ENCODE results near the gene NGEF. TPM values are rescaled to one million over a fixed set of nuclear protein-coding genes. Genes with fewer than 3 reads are reported as not detected.
"Not testable (repeated sequence)": the region's sequence is repeated elsewhere in the genome, so short reads cannot be mapped to it uniquely, and the experiment has no call there.

Gene NGEF
- total and polyA plus RNA-seq, 9 donors, result 0.66 to 4.8 (median 1.9) TPM

DNA sequence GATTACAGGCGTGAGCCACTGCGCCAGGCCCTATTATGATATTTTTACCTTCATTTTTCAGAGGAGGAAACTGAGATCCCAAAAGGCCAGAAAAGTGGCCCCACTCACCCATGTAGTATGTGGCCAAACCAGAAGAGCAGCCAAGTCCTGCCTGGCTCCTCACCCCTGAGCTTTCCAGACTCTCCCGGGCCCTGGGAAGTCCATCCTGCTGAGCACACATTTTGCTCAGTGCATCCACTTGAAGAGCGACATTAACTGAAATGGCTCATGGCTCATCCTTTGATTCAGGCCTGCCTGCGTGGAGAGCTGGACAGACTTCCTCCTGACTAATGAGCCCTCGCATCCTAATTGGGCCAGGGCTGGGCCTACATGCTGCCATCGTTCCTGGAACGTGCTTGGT is 9.5 kb upstream of the NGEF start:
- Histone ChIP-seq H3K36me3 (ENCODE audit: control insufficient read depth, insufficient read depth, low read length) (no peaks in the 10 kb centered on the region), H3K27ac (ENCODE audit: low read length) (no peak overlapping the region), H3K4me3 (ENCODE audit: low read length) (no peak overlapping the region), H3K9me3 (replicated peaks; ENCODE audit: control insufficient read depth, low read depth, low read length) (no peaks in the 10 kb centered on the region), H3K4me1 (ENCODE audit: control insufficient read depth, insufficient read depth, low read length) (no peaks in the 10 kb centered on the region), H3K27me3 (ENCODE audit: control insufficient read depth, insufficient read depth, low read length) (no peaks in the 10 kb centered on the region)
- WGBS (ENCODE audit: insufficient coverage), result 82% methylated on average over 6 of the region's 8 CpGs
- DNase-seq, result no peak

GRCh38 chr2:233021771-233022170 is 8.7 kb upstream of the NGEF start:
- DNase-seq, result no peak
- no peak overlapping the region for H3K4me3 ChIP-seq (ENCODE audit: low read length)
- WGBS (ENCODE audit: insufficient coverage), result 71% methylated on average over 5 of the region's 8 CpGs
- H3K36me3 ChIP-seq (ENCODE audit: control insufficient read depth, insufficient read depth, low read length), result no peaks in the 10 kb centered on the region
- no peak overlapping the region for H3K27ac ChIP-seq (ENCODE audit: low read length)
- no peaks in the 10 kb centered on the region for H3K27me3 ChIP-seq (ENCODE audit: control insufficient read depth, insufficient read depth, low read length)
- no peaks in the 10 kb centered on the region for H3K4me1 ChIP-seq (ENCODE audit: control insufficient read depth, insufficient read depth, low read length)
- no peaks in the 10 kb centered on the region for H3K9me3 ChIP-seq (replicated peaks; ENCODE audit: control insufficient read depth, low read depth, low read length)

- WGBS (ENCODE audit: insufficient coverage), result 44% methylated on average over 2 of the region's 2 CpGs
- Histone ChIP-seq H3K36me3 (ENCODE audit: control insufficient read depth, insufficient read depth, low read length) (no peaks in the 10 kb centered on the region), H3K4me1 (ENCODE audit: control insufficient read depth, insufficient read depth, low read length) (no peaks in the 10 kb centered on the region), H3K9me3 (replicated peaks; ENCODE audit: control insufficient read depth, low read depth, low read length) (no peaks in the 10 kb centered on the region), H3K27me3 (ENCODE audit: control insufficient read depth, insufficient read depth, low read length) (no peaks in the 10 kb centered on the region), H3K4me3 (ENCODE audit: low read length) (no peak overlapping the region), H3K27ac (ENCODE audit: low read length) (no peak overlapping the region)
- DNase-seq, result no peak
These were observed 7.4 kb upstream of the NGEF start for GRCh38 chr2:233020454-233020853.

DNA sequence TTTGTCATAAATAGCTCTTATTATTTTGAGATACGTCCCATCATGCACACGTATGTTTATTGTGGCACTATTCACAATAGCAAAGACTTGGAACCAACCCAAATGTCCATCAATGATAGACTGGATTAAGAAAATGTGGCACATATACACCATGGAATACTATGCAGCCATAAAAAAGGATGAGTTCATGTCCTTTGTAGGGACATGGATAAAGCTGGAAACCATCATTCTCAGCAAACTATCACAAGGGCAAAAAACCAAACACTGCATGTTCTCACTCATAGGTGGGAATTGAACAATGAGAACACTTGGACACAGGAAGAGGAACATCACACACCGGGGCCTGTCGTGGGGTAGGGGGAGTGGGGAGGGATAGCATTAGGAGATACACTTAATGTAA is 6.6 kb upstream of the NGEF start:
- no CpG with 5 or more reads among the region's 4 CpGs for WGBS (ENCODE audit: insufficient coverage)

GRCh38 chr2:233017947-233018346 is 4.9 kb upstream of the NGEF start:
- H3K9me3 ChIP-seq (replicated peaks; ENCODE audit: control insufficient read depth, low read depth, low read length), result no peaks in the 10 kb centered on the region
- no peak overlapping the region for H3K4me3 ChIP-seq (ENCODE audit: low read length)
- no CpG with 5 or more reads among the region's 1 CpG for WGBS (ENCODE audit: insufficient coverage)
- H3K27me3 ChIP-seq (ENCODE audit: control insufficient read depth, insufficient read depth, low read length), result no peaks in the 10 kb centered on the region
- H3K4me1 ChIP-seq (ENCODE audit: control insufficient read depth, insufficient read depth, low read length), result no peaks in the 10 kb centered on the region
- no peaks in the 10 kb centered on the region for H3K36me3 ChIP-seq (ENCODE audit: control insufficient read depth, insufficient read depth, low read length)
- DNase-seq, result no peak
- no peak overlapping the region for H3K27ac ChIP-seq (ENCODE audit: low read length)

More for the DNA sequence above, 6.6 kb upstream of the NGEF start:
- not testable (repeated sequence) for DNase-seq; H3K36me3 ChIP-seq (ENCODE audit: control insufficient read depth, insufficient read depth, low read length); H3K4me3 ChIP-seq (ENCODE audit: low read length); H3K27ac ChIP-seq (ENCODE audit: low read length); H3K9me3 ChIP-seq (replicated peaks; ENCODE audit: control insufficient read depth, low read depth, low read length); H3K4me1 ChIP-seq (ENCODE audit: control insufficient read depth, insufficient read depth, low read length); H3K27me3 ChIP-seq (ENCODE audit: control insufficient read depth, insufficient read depth, low read length)

- Histone ChIP-seq H3K4me1 (ENCODE audit: control insufficient read depth, insufficient read depth, low read length) (peaks cover 6% of the 10 kb centered on the region), H3K27me3 (ENCODE audit: control insufficient read depth, insufficient read depth, low read length) (no peaks in the 10 kb centered on the region), H3K36me3 (ENCODE audit: control insufficient read depth, insufficient read depth, low read length) (no peaks in the 10 kb centered on the region), H3K4me3 (ENCODE audit: low read length) (no peak overlapping the region), H3K27ac (ENCODE audit: low read length) (no peak overlapping the region), H3K9me3 (replicated peaks; ENCODE audit: control insufficient read depth, low read depth, low read length) (no peaks in the 10 kb centered on the region)
- 100% methylated on average over 1 of the region's 1 CpG for WGBS (ENCODE audit: insufficient coverage)
- no peak for DNase-seq
These were observed 2.1 kb upstream of the NGEF start for GRCh38 chr2:233015019-233015645.

- Histone ChIP-seq H3K27me3 (ENCODE audit: control insufficient read depth, insufficient read depth, low read length) (no peaks in the 10 kb centered on the region), H3K27ac (ENCODE audit: low read length) (no peak overlapping the region), H3K4me1 (ENCODE audit: control insufficient read depth, insufficient read depth, low read length) (peaks cover 6% of the 10 kb centered on the region), H3K9me3 (replicated peaks; ENCODE audit: control insufficient read depth, low read depth, low read length) (no peaks in the 10 kb centered on the region), H3K4me3 (ENCODE audit: low read length) (no peak overlapping the region), H3K36me3 (ENCODE audit: control insufficient read depth, insufficient read depth, low read length) (no peaks in the 10 kb centered on the region)
- no peak for DNase-seq
- 100% methylated on average over 1 of the region's 1 CpG for WGBS (ENCODE audit: insufficient coverage)
These were observed 594 bp upstream of the NGEF start for GRCh38 chr2:233013650-233014049.

GRCh38 chr2:233012301-233012971 is 620 bp downstream of the NGEF start:
- 31% methylated on average over 6 of the region's 12 CpGs for WGBS (ENCODE audit: insufficient coverage)
- Histone ChIP-seq H3K4me1 (ENCODE audit: control insufficient read depth, insufficient read depth, low read length) (peaks cover 6% of the 10 kb centered on the region), H3K4me3 (ENCODE audit: low read length) (no peak overlapping the region), H3K36me3 (ENCODE audit: control insufficient read depth, insufficient read depth, low read length) (no peaks in the 10 kb centered on the region), H3K27ac (ENCODE audit: low read length) (no peak overlapping the region), H3K9me3 (replicated peaks; ENCODE audit: control insufficient read depth, low read depth, low read length) (no peaks in the 10 kb centered on the region), H3K27me3 (ENCODE audit: control insufficient read depth, insufficient read depth, low read length) (no peaks in the 10 kb centered on the region)
- no peak for DNase-seq

DNA sequence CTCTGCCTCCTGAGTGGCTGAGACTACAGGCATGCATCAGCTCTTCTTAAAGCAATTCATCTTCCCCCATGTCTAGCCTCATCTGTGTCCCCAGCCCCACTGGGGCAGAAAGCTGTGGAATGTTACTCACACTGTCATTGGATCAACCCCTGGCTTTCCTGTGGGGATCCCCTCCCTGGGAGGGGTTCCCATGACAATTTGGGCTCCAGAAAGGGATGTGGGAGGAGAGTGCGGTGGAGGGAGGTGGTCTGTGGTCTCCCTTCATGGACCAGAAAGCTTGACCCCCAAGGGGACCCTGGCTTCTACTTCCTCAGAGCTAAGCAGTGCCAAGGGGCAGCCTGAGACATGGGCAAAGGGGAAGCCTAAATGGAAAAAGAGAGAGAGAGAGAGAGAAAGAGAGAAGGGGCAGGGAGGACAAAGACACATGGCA is 1.3 kb downstream of the NGEF start:
- Histone ChIP-seq H3K4me1 (ENCODE audit: control insufficient read depth, insufficient read depth, low read length) (peaks cover 6% of the 10 kb centered on the region), H3K27ac (ENCODE audit: low read length) (no peak overlapping the region), H3K27me3 (ENCODE audit: control insufficient read depth, insufficient read depth, low read length) (no peaks in the 10 kb centered on the region), H3K4me3 (ENCODE audit: low read length) (no peak overlapping the region), H3K9me3 (replicated peaks; ENCODE audit: control insufficient read depth, low read depth, low read length) (no peaks in the 10 kb centered on the region), H3K36me3 (ENCODE audit: control insufficient read depth, insufficient read depth, low read length) (no peaks in the 10 kb centered on the region)
- DNase-seq, result no peak
- 67% methylated on average over 1 of the region's 1 CpG for WGBS (ENCODE audit: insufficient coverage)

GRCh38 chr2:233011268-233011650 is 1.8 kb downstream of the NGEF start:
- WGBS (ENCODE audit: insufficient coverage), result 89% methylated on average over 5 of the region's 6 CpGs
- H3K27me3 ChIP-seq (ENCODE audit: control insufficient read depth, insufficient read depth, low read length), result no peaks in the 10 kb centered on the region
- peaks cover 6% of the 10 kb centered on the region for H3K4me1 ChIP-seq (ENCODE audit: control insufficient read depth, insufficient read depth, low read length)
- H3K27ac ChIP-seq (ENCODE audit: low read length), result no peak overlapping the region
- no peaks in the 10 kb centered on the region for H3K36me3 ChIP-seq (ENCODE audit: control insufficient read depth, insufficient read depth, low read length)
- DNase-seq, result no peak
- no peak overlapping the region for H3K4me3 ChIP-seq (ENCODE audit: low read length)
- H3K9me3 ChIP-seq (replicated peaks; ENCODE audit: control insufficient read depth, low read depth, low read length), result no peaks in the 10 kb centered on the region
